ENCODE results near the gene ALB. TPM values are rescaled to one million over a fixed set of nuclear protein-coding genes. Genes with fewer than 3 reads are reported as not detected.
"Not testable (repeated sequence)": the region's sequence is repeated elsewhere in the genome, so short reads cannot be mapped to it uniquely, and the experiment has no call there.

The ALB gene
- total RNA-seq, 4 donors from 2014 or later, result 0.32 TPM; not detected in 3

DNA sequence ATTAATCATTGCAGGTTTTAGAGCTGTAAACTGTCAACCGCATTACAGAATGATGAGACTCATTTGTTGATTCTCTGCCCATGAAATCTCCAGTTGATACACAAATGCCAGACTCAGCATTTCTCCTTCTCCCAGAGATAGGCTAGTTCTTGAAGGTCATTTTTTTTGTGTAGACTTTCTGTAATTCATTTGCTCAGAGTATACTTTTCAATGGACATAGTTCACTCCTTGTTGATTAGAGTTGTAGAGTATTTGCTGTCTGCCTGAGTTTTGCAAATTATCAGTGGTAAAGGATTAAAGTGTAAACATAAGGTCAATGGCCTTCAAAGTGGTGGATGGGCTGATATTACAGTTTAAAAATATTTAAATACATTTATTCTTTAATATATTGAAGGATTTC is 15.2 kb upstream of the ALB start:
- DNase-seq (ENCODE audit: extremely low spot score), result no peak
- no peaks in the 10 kb centered on the region for H3K4me1 ChIP-seq
- TF ChIP-seq EP300 (IDR thresholded peaks at IDR 0.05) (no peak), POLR2A (IDR thresholded peaks at IDR 0.05; ENCODE audit: low read depth) (no peak), POLR2AphosphoS5 (IDR thresholded peaks at IDR 0.05) (no peak)
- TF ChIP-seq, protein P1, sequence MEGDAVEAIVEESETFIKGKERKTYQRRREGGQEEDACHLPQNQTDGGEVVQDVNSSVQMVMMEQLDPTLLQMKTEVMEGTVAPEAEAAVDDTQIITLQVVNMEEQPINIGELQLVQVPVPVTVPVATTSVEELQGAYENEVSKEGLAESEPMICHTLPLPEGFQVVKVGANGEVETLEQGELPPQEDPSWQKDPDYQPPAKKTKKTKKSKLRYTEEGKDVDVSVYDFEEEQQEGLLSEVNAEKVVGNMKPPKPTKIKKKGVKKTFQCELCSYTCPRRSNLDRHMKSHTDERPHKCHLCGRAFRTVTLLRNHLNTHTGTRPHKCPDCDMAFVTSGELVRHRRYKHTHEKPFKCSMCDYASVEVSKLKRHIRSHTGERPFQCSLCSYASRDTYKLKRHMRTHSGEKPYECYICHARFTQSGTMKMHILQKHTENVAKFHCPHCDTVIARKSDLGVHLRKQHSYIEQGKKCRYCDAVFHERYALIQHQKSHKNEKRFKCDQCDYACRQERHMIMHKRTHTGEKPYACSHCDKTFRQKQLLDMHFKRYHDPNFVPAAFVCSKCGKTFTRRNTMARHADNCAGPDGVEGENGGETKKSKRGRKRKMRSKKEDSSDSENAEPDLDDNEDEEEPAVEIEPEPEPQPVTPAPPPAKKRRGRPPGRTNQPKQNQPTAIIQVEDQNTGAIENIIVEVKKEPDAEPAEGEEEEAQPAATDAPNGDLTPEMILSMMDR (IDR thresholded peaks at IDR 0.05), result no peak
- H3K4me3 ChIP-seq, result no peak overlapping the region
- H3K36me3 ChIP-seq, result no peaks in the 10 kb centered on the region
- no peaks in the 10 kb centered on the region for H3K9me3 ChIP-seq
- no peaks in the 10 kb centered on the region for H3K27me3 ChIP-seq
- H3K27ac ChIP-seq (replicated peaks in 1 of 4), result no peak overlapping the region
- intact Hi-C loops (cut with DNase I), result no loop called here
- 77% methylated on average over 1 of the region's 1 CpG for WGBS

DNA sequence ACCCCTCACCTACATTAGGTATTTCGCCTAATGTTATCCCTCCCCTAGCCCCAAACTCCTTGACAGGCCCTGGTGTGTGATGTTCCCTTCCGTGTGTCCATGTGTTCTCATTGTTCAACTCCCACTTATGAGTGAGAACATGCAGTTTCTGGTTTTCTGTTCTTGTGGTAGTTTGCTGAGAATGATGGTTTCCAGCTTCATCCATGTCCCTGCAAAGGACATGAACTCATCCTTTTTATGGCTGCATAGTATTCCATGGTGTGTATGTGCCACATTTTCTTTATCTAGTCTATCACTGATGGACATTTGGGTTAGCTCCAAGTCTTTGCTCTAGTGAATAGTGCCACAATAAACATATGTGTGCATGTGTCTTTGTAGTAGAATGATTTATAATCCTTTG is 14.4 kb upstream of the ALB start:
- H3K27ac ChIP-seq (replicated peaks in 1 of 4); H3K36me3 ChIP-seq; H3K4me1 ChIP-seq; H3K27me3 ChIP-seq; H3K4me3 ChIP-seq; intact Hi-C loops (cut with DNase I); H3K9me3 ChIP-seq; DNase-seq (ENCODE audit: extremely low spot score): not testable (repeated sequence)
- 95% methylated on average over 2 of the region's 2 CpGs for WGBS

DNA sequence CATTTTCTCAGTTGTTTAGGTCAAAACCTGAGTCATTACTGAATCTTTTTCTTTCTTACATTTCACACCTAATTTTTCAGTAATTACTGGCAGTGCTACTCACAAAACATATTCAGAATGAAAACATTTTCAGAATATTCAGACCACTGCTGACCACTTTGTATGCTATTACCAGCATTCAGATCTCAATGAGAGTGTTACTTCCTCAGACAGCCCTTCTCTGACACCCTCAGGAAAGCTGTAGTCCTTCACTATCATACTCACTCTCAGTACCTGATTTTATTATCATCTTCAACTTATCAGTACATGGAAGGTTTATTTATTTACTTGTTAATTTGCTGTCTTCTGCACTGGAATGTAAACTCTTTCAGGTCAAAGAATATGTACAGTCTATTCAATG is 12.3 kb upstream of the ALB start:
- H3K36me3 ChIP-seq, result no peaks in the 10 kb centered on the region
- no peak for DNase-seq (ENCODE audit: extremely low spot score)
- no peaks in the 10 kb centered on the region for H3K4me1 ChIP-seq
- no peak overlapping the region for H3K27ac ChIP-seq (replicated peaks in 1 of 4)
- no peaks in the 10 kb centered on the region for H3K9me3 ChIP-seq
- intact Hi-C loops (cut with DNase I), result no loop called here
- no peaks in the 10 kb centered on the region for H3K27me3 ChIP-seq
- TF ChIP-seq, protein P1 (IDR thresholded peaks at IDR 0.05), result no peak
- TF ChIP-seq EP300 (IDR thresholded peaks at IDR 0.05) (no peak), POLR2A (IDR thresholded peaks at IDR 0.05; ENCODE audit: low read depth) (no peak), POLR2AphosphoS5 (IDR thresholded peaks at IDR 0.05) (no peak)
- H3K4me3 ChIP-seq, result no peak overlapping the region

DNA sequence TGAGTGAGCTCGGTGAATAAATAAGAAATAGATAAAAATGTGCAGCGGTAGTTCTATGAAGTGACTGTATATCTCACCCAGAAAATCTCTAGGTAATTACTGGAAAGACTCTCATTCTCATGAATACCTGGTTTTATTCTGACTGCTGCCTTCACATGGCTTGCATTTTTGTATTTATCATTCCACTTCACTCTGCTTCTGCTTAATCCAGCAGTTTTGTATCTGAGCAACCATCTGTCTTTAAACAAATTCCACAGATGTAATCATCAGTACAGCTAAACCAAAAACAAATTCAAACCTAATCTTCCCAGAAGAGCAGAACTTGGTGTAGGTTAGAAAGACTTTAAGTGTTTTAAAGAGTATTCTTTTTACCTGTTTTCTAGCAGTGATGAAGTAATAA is 11.2 kb upstream of the ALB start:
- Histone ChIP-seq H3K27ac (replicated peaks in 1 of 4) (no peak overlapping the region), H3K36me3 (no peaks in the 10 kb centered on the region), H3K27me3 (no peaks in the 10 kb centered on the region), H3K4me3 (no peak overlapping the region), H3K9me3 (no peaks in the 10 kb centered on the region), H3K4me1 (no peaks in the 10 kb centered on the region)
- TF ChIP-seq, protein P1 (IDR thresholded peaks at IDR 0.05), result no peak
- no peak for TF ChIP-seq POLR2AphosphoS5 (IDR thresholded peaks at IDR 0.05)
- no peak for TF ChIP-seq POLR2A (IDR thresholded peaks at IDR 0.05; ENCODE audit: low read depth)
- TF ChIP-seq EP300 (IDR thresholded peaks at IDR 0.05), result no peak
- no peak for DNase-seq (ENCODE audit: extremely low spot score)
- WGBS, result 84% methylated on average over 2 of the region's 2 CpGs
- intact Hi-C loops (cut with DNase I), result no loop called here

DNA sequence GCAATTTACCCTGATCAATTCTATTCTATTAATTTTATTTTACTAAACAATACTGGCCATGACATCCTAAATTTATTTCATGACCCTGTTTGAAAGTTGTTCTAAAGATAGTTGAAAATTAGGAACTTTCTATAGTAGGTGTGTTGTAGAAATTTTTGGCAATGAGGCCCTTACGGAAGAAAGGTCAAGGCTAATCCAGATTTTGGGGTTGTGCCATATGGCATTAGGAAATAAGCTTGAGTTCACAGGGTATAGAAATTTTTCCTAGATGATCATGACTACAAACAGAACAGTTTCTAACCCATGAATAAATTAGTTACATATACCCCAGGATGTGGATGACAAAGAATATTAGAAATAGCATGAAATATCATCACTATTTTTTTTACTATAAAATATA is 7.8 kb upstream of the ALB start:
- TF ChIP-seq EP300 (IDR thresholded peaks at IDR 0.05) (no peak), POLR2A (IDR thresholded peaks at IDR 0.05; ENCODE audit: low read depth) (no peak), POLR2AphosphoS5 (IDR thresholded peaks at IDR 0.05) (no peak)
- TF ChIP-seq, protein P1 (IDR thresholded peaks at IDR 0.05), result no peak
- Histone ChIP-seq H3K4me1 (no peaks in the 10 kb centered on the region), H3K4me3 (no peak overlapping the region), H3K36me3 (no peaks in the 10 kb centered on the region), H3K27me3 (no peaks in the 10 kb centered on the region), H3K27ac (replicated peaks in 1 of 4) (no peak overlapping the region), H3K9me3 (no peaks in the 10 kb centered on the region)
- WGBS, result 81% methylated on average over 1 of the region's 1 CpG
- no peak for DNase-seq (ENCODE audit: extremely low spot score)
- intact Hi-C loops (cut with DNase I), result no loop called here

Measured in esophagus muscularis mucosa (tissue), 4 donors.